ENCODE results near the gene RBM38.

RBM38 gene

GRCh38 chr20:57375652-57376230, 15.5 kb upstream of the RBM38 start:
- H3K27ac ChIP-seq, result no peak overlapping the region
- no peak for TF ChIP-seq ZFX (IDR thresholded peaks at IDR 0.05; ENCODE audit: borderline replicate concordance)
- TF ChIP-seq CTCF (IDR thresholded peaks at IDR 0.05), result no peak

GRCh38 chr20:57377350-57377749, 13.8 kb upstream of the RBM38 start:
- H3K27ac ChIP-seq, result no peak overlapping the region
- no peak for TF ChIP-seq CTCF (IDR thresholded peaks at IDR 0.05)
- no peak for TF ChIP-seq ZFX (IDR thresholded peaks at IDR 0.05; ENCODE audit: borderline replicate concordance)

GRCh38 chr20:57378107-57378506, 13.1 kb upstream of the RBM38 start:
- no peak overlapping the region for H3K27ac ChIP-seq

GRCh38 chr20:57378646-57379262, 12.4 kb upstream of the RBM38 start:
- no peak overlapping the region for H3K27ac ChIP-seq
- no peak for TF ChIP-seq CTCF (IDR thresholded peaks at IDR 0.05)
- no peak for TF ChIP-seq ZFX (IDR thresholded peaks at IDR 0.05; ENCODE audit: borderline replicate concordance)

More at GRCh38 chr20:57378107-57378506, 13.1 kb upstream of the RBM38 start:
- TF ChIP-seq ZFX (IDR thresholded peaks at IDR 0.05; ENCODE audit: borderline replicate concordance) (no peak), CTCF (IDR thresholded peaks at IDR 0.05) (no peak)

- H3K27ac ChIP-seq, result no peak overlapping the region
- TF ChIP-seq ZFX (IDR thresholded peaks at IDR 0.05; ENCODE audit: borderline replicate concordance) (no peak), CTCF (IDR thresholded peaks at IDR 0.05) (no peak)
Observed at GRCh38 chr20:57379263-57379647, 11.9 kb upstream of the RBM38 start.

GRCh38 chr20:57380081-57380750, 11.0 kb upstream of the RBM38 start:
- no peak for TF ChIP-seq ZFX (IDR thresholded peaks at IDR 0.05; ENCODE audit: borderline replicate concordance)
- no peak for TF ChIP-seq CTCF (IDR thresholded peaks at IDR 0.05)
- H3K27ac ChIP-seq, result no peak overlapping the region

Data from 22Rv1 (cell line).